GM18870 (cell line): ENCODE data around the gene NKX1-1.
"Not testable (repeated sequence)": the region's sequence is repeated elsewhere in the genome, so short reads cannot be mapped to it uniquely, and the experiment has no call there.

Experiments
- ATAC-seq: cut with Tn5 transposase; IDR thresholded peaks from one replicate; pipeline ENCODE4 v1.9.1; 2021; ENCODE audit warnings: moderate library complexity; ENCODE audit not compliant: unreplicated experiment

Gene NKX1-1

DNA sequence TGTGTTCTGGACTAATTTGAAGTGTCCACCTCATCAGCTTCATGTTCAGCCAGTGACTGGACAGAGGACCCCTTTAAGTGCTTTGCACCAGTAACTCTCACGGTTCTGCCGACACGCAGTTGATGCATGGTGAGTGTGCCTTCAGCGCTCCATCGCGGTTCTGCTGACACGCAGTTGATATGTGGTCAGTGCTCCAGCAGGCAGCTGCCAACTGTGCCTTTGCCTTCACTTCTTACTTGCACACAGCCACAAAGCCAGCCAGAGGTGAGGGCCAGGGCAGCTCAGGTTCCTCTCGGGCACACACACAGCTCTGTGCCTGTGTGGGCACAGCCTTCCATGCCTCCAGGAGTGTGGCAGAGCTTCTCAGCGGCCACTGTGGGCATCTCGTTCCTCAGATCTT lies 12.4 kb downstream of the NKX1-1 start:
- ATAC-seq = no peak

DNA sequence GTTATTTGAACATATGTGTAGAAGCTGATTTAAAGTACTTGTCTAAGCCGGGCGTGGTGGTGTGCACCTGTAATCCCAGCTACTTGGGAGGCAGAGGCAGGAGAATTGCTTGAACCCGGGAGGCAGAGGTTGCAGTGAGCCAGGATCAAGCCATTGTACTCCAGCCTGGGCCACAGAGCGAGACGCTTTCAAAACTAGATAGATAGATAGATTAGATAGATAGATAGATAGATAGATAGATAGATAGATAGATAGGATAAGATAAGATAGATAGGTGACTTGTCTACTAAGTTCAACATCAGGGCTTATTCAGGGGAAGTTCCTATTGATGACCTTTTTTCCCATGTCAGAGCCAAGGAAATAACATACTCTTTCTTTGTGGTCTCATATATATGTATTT lies 12.9 kb downstream of the NKX1-1 start:
- not testable (repeated sequence) for ATAC-seq

DNA sequence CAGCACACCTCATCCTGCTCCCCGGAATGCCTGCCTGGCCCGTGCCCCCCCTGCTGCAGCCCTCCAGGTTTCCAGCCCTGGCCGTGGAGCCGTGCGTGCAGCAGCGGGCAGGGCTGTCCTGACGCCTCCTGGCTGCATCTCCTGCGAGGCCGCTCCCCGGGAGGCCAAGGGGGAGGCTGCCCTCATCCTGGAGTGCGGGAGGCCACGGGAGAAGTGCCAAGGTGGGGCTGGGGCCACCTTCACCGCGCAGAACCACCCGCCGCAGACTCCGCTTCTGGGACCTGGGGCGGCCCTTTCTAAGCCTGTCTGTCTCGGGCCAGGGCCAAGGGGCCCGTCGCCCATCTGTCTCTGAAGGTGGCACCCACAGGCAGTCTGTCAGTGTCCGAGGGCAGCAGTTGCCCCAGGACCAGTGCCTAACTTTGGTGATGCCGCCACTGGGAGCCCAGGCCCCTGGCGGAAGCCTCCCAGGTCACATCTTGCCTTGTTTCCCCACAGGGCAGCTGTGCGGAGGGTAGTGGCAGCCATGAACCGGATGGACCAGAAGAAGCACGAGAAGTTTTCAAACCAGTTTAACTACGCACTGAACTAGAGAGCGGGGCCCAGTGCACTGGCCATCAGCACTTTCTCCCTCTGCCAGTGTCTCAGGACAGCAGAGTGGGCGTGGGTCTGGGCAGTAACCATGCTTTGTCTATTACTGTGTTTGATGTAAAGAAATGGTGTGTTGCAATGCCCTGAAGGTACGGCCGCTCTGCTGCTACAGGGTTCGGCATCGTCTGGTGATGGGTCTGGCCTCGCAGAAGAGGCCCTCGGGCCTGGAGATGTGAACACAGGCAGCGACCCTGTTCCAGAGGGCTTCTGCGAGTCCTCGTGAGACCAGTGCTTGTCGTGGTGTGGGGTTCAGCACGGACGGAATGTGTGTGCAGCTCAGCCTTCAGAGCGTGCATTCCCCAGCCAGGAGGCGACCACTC lies 20.6 kb downstream of the NKX1-1 start:
- no peak for ATAC-seq

DNA sequence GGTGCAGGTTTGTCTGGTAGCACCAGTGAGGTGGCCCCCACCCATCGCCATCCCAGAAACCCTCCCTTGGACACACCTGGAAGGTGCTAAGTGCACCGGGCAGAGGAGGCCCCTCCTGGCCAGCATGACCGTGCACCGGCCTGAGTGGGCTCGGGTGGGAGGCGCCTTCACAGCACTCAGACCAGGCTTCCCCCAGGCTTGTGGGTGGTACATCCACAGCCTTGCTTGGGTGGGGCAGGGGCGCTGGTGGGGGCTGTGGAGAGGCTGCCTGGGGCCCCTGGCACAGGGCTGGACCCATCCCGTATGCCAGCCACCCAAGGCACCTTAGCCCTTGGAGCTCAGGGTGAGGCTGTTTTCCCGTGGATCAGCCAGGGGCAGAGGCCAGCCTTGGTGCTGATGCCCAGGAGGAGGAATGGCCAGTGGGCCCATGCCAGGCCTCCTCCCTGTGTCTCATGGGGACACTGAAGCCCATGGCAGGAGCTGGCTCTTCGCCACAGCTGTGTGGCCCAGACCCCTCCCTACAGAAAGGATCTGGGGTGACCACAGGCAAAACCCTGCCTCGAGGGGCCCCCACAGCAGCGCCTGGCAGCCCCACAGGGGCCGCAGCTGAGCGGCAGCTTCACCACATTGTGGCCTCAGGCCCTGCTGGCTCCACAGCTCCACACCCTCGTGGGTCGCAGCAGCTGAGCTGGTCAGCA lies 21.4 kb downstream of the NKX1-1 start:
- no peak for ATAC-seq

DNA sequence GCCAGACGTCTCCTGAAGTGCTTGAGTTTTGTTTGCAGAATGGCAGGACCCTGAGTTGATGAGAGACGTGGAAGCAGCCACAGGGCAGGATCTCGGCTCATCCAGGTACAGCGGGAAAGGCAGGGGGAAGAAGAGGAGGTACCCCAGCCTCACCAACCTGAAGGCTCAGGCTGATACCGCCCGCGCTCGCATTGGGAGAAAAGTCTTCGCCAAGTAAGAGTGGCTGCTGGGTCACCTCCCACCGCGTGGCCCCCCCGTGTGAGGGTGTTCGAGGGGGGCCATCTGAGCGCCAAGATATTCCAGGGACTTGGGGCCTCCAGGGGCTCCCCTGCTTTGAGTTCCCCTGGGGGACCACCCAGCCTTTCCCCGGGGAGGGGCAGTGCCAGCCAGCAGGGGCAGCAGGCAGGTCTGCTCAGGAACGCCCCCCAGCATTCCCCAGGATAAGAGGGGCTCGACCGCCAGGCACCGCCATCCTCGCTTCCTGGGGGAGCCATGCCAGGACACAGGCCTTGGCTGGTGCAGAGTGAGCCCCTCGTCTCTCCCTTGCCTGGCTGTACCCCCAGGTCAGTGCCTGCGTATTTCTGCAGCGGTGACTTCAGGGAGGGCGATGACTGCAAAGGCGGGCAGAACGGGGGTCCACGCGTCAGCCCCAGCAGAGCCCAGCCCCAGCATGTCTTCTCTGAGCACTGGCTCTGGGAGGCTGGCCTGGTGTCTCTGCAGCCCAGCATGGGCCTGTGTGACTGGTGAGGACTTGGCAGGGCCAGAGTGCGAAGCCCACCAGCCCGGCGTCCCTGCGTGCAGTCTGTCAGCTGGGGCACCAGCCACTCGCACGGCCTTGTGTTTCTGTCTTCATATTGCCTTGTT lies 22.3 kb downstream of the NKX1-1 start:
- no peak for ATAC-seq

DNA sequence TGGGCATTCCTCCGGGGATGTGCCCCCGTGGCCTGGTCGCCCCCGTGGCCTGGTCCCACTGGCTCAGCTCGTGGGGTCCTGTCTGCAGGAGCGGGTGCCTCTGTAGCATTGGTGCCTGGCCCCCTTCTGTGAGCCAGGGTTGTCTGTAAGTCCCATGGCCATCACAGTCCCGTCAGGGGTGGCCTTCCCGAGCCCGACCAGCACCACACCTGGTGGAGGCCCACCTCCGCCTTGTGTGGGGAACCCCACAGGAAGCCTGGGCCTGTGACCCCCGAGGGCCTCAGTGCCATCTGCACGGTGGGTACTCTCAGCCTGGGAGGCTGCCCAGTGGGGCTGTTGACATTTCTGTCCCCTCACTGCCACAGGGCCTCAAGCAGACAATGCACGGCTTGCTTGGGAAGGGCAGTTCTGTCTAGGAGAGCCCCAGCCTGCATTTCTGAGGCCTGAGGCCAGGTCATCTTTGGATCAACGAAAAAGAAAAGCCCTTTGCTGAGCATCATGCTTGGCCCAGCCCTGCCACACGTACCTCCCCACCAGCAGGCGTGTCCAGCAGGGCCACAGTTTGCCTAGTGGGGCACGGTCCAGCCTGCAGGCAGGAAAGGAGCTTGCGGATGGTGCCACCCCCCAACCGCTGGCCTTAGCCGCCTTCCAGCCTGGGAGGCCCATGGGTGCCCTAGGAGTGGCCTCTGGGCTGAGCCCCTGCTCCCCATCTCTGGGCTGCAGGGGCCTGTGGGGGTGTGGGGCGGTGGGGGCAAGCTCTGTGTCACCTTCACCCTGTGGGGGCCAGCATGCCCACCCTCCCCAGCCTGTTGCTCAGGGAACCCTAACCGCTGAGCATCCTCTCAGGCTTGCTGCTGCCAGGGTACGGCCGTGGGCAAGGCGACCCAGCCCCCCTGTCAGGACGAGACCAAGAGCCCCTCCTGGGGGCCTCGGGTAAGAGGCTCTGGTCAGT lies 23.2 kb downstream of the NKX1-1 start:
- no peak for ATAC-seq

DNA sequence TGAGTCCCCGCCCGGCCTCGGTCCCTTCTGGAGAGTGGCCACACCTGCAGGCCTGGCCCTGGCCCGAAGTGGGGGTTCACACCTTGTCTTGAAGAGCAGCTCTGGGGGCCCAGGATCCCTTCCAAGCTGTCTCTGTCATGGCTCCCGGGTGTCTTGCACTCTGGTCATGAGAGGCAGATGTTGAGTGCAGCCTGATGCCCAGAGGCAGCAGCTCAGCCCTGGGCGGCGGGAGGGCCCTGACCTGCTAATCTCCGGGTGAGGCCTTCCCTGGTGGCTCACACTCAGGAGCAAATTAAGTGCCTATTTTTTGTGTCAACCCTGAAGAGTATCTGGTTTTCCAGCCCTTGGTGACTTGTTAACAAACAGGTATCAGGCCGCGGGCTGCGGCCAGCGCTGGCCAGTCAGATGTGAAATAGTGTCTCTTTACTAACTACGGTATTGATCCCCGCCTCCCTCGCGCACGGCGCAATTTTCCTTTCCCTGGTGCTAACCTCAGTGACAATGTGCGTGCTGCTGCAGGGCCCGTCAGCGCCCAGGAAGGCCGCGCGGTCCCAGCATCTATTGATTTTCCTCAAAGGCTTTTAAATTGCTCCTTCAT lies 24.2 kb downstream of the NKX1-1 start:
- ATAC-seq = no peak

DNA sequence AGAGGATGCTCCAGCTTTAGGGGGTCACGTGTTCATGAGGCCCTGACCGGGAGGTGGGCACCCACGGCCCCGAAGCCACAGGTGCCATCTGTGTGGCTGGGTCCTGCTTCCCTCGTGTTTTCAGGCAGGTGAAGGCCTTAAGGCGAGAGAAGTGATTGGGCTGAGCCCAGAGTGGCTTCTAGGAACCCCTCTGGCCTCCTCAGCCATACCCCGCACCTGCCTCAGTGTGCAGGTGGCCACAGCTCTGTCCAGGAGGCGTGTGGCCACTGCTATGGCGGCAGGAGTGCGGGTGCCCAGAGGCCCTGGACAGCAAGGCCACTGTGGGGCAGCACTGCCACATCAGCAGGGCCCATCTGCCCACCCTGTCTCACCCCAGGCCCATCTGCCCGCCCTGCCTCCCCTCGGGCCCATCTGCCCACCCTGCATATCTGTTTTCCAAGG lies 25.0 kb downstream of the NKX1-1 start:
- ATAC-seq = no peak

DNA sequence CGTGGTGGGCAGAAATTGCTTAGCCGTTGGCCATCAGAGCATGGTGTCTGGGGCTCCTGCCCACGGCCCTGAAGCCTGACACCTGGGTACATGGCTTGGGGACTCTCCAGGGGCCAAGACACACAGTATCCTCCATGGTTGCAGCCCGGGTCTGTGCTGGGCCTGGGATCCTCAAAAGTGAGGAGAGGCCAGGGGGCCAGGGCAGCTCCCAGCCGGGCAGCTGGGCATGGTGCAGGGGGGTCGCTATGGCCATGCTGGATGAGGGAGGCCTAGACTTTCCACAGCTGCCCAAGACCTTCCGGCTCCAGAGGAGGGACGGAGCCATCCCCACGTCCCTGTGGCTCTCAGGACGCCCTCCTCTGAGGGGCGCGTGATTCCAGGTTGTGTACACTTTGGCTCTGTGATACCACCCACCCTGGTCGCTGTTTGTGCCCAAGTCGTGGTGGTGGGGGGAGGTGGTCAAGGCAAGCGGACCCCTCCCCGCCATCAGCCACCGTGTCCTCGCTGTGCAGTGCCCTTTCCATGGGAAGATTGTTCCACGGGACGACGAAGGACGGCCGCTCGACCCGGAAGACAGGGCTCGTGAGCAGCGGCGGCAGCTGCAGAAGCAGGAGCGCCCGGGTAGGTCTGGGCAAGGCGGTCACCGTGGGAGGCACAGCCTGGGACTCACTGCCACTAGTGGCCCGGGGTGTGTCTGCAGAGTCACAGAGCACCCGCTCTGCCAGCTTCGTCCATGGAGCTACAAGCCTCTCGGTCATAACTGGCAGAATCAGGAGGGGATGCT lies 25.7 kb downstream of the NKX1-1 start:
- ATAC-seq = no peak

DNA sequence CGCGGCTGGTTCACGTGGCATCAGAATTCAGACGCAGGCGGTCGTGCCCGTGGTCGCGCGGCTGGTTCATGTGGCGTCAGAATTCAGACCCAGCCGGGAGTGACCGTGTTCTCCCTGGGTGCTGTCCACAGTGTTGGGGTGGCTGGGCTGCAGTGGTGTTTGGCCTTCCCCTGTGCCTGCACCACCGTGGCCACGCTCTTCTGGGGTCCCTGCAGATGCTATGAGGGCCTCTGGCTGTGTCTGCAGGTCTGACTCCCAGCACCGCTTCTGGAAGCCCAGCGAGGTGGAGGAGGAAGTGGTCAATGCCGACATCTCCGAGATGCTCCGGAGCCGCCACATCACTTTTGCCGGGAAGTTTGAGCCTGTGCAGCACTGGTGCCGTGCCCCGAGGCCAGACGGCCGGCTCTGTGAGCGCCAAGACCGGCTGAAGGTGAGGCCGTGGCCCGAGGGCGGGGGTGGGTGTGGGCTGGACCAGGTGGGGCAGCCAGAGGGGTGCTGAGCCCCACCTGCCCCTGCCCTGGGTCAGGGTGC lies 26.4 kb downstream of the NKX1-1 start:
- no peak for ATAC-seq

DNA sequence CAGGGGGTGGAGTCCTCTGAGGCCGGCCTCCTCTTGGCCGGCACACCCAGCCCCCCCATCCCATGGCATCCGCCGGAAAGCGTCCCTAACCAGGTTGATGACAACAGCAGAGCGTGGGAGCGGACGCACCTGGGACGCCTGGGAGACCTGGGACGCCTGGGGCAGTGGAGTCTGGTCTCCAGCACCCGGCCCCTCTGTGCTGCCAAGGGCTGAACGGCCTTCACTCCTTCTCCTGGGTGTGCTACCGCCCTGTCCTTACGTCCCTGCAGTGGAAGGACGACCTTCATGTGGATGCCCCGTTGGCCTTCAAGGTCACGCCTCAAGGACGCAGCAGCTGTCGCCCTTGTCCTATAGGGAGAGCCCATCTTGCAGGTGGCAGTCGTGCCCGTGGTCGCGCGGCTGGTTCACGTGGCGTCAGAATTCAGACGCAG lies 26.9 kb downstream of the NKX1-1 start:
- no peak for ATAC-seq

DNA sequence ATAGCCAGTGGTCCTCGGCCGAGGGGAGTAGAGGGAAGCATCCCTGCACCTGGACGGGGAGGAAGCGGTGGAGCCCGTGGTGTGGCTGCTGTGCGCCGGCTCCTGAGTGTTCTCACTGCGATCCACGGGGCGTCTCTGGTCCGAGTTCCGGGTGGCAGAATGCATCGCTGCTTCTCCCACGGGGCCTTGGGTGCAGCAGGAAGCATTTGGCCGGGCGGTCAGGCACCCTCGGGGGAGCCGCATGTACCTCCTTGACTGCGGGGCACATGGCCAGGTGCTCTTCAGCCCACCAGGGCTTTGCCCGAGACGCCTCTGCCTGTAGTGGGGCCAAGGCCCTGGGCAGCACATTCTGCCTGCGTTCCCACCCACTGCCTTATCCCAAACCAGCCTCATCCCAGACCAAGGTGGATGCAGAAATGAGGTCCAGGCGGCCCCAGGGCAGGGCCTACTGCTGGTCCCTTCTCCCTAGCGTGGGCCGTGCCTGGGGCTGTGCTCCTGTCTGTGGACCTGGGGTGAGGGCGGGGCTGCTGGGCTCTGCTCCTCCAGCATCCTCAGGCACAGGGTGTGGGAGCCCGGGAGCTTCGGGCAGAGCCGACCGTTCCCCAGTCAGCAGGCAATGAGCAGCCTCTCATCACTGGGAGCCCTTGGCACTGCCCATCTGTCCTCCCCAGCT lies 27.5 kb downstream of the NKX1-1 start:
- no peak for ATAC-seq

DNA sequence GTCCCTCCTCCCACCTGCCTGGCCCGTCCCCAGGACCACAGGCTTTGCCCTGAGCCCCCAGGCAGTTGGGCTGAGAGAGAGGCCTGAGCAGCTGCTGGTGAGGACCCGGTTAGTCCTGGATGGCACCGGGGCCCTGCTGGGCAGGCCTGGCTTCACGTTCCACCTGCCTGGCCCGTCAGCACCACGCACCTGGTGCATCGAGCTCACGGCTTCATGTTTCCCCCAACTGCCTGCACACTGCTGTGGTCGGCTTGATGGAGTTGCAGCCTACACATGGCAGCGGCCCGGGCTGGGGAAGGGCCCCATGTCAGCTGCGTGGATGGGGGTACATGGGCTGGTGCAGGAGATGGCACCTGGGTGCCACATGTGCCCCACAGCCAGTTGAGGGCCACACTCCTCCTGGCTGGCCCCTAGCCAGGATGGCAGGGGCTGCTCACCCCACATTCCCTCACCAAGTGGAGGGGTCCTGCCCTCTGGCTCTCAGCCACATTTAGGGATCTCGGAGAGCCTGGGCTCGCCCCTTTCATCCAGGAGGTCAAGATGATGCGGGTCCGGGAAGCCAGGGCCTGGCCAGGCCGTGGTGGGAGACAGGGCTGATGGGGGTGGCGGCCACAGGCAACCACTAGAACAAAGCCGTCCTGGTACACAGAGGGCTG lies 28.5 kb downstream of the NKX1-1 start:
- no peak for ATAC-seq

DNA sequence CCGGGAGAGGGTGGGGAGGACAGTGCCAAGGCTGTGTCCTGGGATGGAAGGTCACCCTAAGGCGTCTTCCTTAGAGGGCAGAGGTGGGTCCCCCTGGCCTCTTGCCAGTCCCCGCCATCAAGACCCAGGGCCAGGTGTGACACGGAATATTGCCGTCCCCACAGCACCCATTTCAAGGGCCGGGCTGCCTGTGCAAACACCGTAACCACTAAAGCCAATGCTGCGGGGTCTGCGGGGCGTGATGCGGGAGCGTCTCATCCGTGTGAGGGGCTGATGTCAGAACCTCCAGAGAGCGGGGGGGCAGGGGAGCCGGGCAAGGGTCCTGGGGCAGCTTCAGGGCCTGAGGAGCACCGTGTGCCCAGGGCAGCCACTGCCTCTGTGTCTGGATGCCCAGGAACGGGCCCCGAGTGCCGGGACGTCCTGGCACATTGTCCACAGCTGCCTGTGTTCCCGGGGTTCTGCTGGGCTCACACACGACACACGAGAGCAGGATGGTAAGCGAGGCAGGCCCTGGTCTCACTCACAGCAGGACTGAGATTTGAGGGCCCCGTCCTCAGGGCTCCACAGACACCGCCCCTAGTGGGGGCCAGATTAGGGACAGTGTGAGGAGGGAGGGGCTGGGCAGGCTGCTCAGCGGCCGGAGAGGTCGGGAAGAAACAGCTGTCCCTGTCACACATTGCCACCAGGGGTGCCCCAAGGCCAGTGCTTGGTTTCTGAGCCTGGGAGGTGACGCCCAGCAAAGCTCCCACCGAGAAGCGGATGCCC lies 29.2 kb downstream of the NKX1-1 start:
- ATAC-seq = no peak

DNA sequence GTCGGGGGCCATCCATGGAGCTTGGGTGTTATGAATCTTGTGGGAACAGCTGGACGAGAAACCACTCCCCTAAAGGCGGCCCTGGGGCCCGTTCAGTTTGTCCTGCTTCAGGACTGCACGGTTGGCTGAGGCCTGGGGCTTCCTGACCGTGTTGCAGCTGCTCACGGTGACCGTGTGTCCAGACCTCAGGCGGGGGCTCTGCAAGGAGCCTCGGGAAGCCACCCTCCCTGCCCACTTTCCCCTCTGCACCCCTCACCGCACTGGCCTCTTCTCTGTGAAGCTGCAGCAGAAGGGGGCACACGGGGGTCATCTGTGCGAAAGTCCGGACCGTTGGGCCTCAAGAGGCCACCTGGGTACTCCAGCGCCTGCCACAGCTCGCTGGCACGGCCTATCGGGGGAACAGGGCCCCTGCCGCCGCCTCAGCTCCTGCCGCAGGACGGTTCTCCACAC lies 29.8 kb downstream of the NKX1-1 start:
- no peak for ATAC-seq

DNA sequence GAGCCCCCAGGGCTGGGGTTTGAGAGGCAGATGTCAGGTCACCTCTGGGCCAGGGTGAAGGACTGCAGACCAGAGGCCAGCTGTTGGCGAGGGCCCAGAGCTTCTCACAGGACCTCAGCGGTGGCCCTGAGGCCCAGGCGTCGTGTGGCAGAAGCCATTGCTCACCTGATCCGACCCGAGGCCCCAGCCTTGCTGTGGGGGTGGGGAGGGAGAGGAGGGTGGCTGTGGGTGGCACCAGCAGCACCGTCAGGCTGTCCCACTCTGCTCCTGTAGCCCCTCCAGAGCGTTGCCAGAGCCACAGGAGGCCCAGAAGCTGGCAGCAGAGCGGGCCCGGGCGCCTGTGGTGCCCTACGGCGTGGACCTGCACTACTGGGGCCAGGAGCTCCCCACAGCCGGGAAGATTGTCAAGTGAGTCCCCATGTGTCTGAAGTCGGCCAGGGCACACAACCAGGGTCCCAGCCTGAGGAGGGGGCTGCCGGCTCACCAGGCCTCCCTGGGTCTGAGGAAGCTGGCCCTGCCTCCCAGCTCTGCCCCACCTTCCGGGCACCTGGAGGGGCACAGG lies 30.4 kb downstream of the NKX1-1 start:
- no peak for ATAC-seq
